Measurements from ENCODE around the gene DDOST. TPM values are rescaled to one million over a fixed set of nuclear protein-coding genes. Genes with fewer than 3 reads are reported as not detected.

Gene DDOST
- total RNA-seq, 2 experiments from 2014 or later: 111 to 148 TPM

- ChIA-PET CTCF (ENCODE audit: unreplicated experiment) (no interaction called here), POLR2A (no interaction called here)
- no peak for DNase-seq (ENCODE audit: low spot score)
- intact Hi-C loops (cut with micrococcal nuclease; ENCODE audit: unreplicated experiment): no loop called here
- TF ChIP-seq EZH2phosphoT487 (IDR thresholded peaks at IDR 0.05; ENCODE audit: borderline replicate concordance, low read depth, low read length) (no peak), CTCF (conservative IDR thresholded peaks at IDR 0.05; ENCODE audit: low read length) (no peak)
- BruUV-seq (replicated peaks): no TSS peak
- H3K79me2 ChIP-seq (ENCODE audit: insufficient read depth, low read depth, low read length): no peaks in the 10 kb centered on the region
- H4K20me1 ChIP-seq (ENCODE audit: insufficient read depth, low read length): no peaks in the 10 kb centered on the region
- no peak overlapping the region for H2AFZ ChIP-seq (ENCODE audit: low read length)
- H3K36me3 ChIP-seq (ENCODE audit: insufficient read depth, low read length): no peaks in the 10 kb centered on the region
- H3K27ac ChIP-seq (ENCODE audit: low read depth, low read length, poor library complexity, severe bottlenecking): no peak overlapping the region
- H3K4me3 ChIP-seq (ENCODE audit: low read depth, low read length, poor library complexity, severe bottlenecking): no peak overlapping the region
- 0 out of 2 replicates have a peak, but pooled peaks cover 10% of the 10 kb centered on the region for H3K9me3 ChIP-seq (ENCODE audit: low read length)
- H3K4me2 ChIP-seq (ENCODE audit: low read length): no peak overlapping the region
- no peaks in the 10 kb centered on the region for H3K9me2 ChIP-seq (ENCODE audit: insufficient read depth, low read length)
- no peaks in the 10 kb centered on the region for H3K4me1 ChIP-seq (ENCODE audit: insufficient read depth, low read length, poor library complexity, severe bottlenecking)
These were observed 35.7 kb downstream of the DDOST start for GRCh38 chr1:20625176-20626097.

GRCh38 chr1:20624709-20625108 lies 36.5 kb downstream of the DDOST start:
- intact Hi-C loops (cut with micrococcal nuclease; ENCODE audit: unreplicated experiment): no loop called here
- CTCF ChIA-PET (ENCODE audit: unreplicated experiment): no interaction called here
- TF ChIP-seq EZH2phosphoT487 (IDR thresholded peaks at IDR 0.05; ENCODE audit: borderline replicate concordance, low read depth, low read length) (no peak), CTCF (conservative IDR thresholded peaks at IDR 0.05; ENCODE audit: low read length) (no peak)
- Histone ChIP-seq H3K4me1 (ENCODE audit: insufficient read depth, low read length, poor library complexity, severe bottlenecking) (no peaks in the 10 kb centered on the region), H4K20me1 (ENCODE audit: insufficient read depth, low read length) (no peaks in the 10 kb centered on the region), H3K36me3 (ENCODE audit: insufficient read depth, low read length) (no peaks in the 10 kb centered on the region), H3K27ac (ENCODE audit: low read depth, low read length, poor library complexity, severe bottlenecking) (no peak overlapping the region), H3K9me2 (ENCODE audit: insufficient read depth, low read length) (no peaks in the 10 kb centered on the region), H3K4me2 (ENCODE audit: low read length) (no peak overlapping the region), H2AFZ (ENCODE audit: low read length) (no peak overlapping the region), H3K9me3 (ENCODE audit: low read length) (0 out of 2 replicates have a peak, but pooled peaks cover 10% of the 10 kb centered on the region), H3K4me3 (ENCODE audit: low read depth, low read length, poor library complexity, severe bottlenecking) (no peak overlapping the region), H3K79me2 (ENCODE audit: insufficient read depth, low read depth, low read length) (no peaks in the 10 kb centered on the region)
- BruUV-seq (replicated peaks): no TSS peak
- no peak for DNase-seq (ENCODE audit: low spot score)
- POLR2A ChIA-PET: no interaction called here

GRCh38 chr1:20621012-20621411 lies 40.2 kb downstream of the DDOST start:
- no TSS peak for BruUV-seq (replicated peaks)
- intact Hi-C loops (cut with micrococcal nuclease; ENCODE audit: unreplicated experiment): no loop called here
- no peak overlapping the region for H2AFZ ChIP-seq (ENCODE audit: low read length)
- H3K79me2 ChIP-seq (ENCODE audit: insufficient read depth, low read depth, low read length): no peaks in the 10 kb centered on the region
- TF ChIP-seq EZH2phosphoT487 (IDR thresholded peaks at IDR 0.05; ENCODE audit: borderline replicate concordance, low read depth, low read length): no peak
- H3K9me3 ChIP-seq (ENCODE audit: low read length): no peaks in the 10 kb centered on the region
- H3K27ac ChIP-seq (ENCODE audit: low read depth, low read length, poor library complexity, severe bottlenecking): no peak overlapping the region
- no peaks in the 10 kb centered on the region for H4K20me1 ChIP-seq (ENCODE audit: insufficient read depth, low read length)
- H3K4me2 ChIP-seq (ENCODE audit: low read length): no peak overlapping the region
- peaks cover 4% of the 10 kb centered on the region for H3K4me1 ChIP-seq (ENCODE audit: insufficient read depth, low read length, poor library complexity, severe bottlenecking)
- no peaks in the 10 kb centered on the region for H3K9me2 ChIP-seq (ENCODE audit: insufficient read depth, low read length)
- no peak overlapping the region for H3K4me3 ChIP-seq (ENCODE audit: low read depth, low read length, poor library complexity, severe bottlenecking)
- DNase-seq (ENCODE audit: low spot score): no peak
- ChIA-PET POLR2A (interaction anchor here (1.0 kb wide), 1 partner anchor 44 kb away, joined by 3 read pairs; no protein-coding TSS in a partner anchor), CTCF (ENCODE audit: unreplicated experiment) (no interaction called here)
- no peaks in the 10 kb centered on the region for H3K36me3 ChIP-seq (ENCODE audit: insufficient read depth, low read length)

All from OCI-LY7 (cell line).